Endothelial cell of umbilical vein (primary cell): ENCODE results near the gene TCF25. TPM values are rescaled to one million over a fixed set of nuclear protein-coding genes. Genes with fewer than 3 reads are reported as not detected.

Source experiments
- BruUV-seq: library from RNA; stranded (reverse); fragments of 400-500 nt; replicated peaks from 2 replicates; lab custom pipeline; 2021; lab: Mats Ljungman, UMichigan
- CTCF ChIA-PET: fragments of 300-600, 350-600 bp; sonication (Branson Sonifier 250); formaldehyde crosslinking; loops from one replicate; lab custom pipeline; 2021; ENCODE audit warnings: antibody characterized with exemption, inconsistent platforms; lab: Charles Lee
- POLR2A ChIA-PET: fragments of 300-600, 350-600 bp; sonication (Branson Sonifier 250); formaldehyde crosslinking; loops from one replicate; lab custom pipeline; 2021; ENCODE audit warnings: antibody characterized with exemption, inconsistent platforms; lab: Charles Lee
- DNase-seq: peaks from one replicate; pipeline ENCODE4 v3.0.0-alpha.2; 2011; ENCODE audit warnings: low read depth, low spot score
- FAIRE-seq: peaks from 2 replicates; lab custom pipeline; 2011; peaks lifted over from hg19 to GRCh38; lab: Jason Lieb, UNC
- H2AFZ ChIP-seq: 2 replicates; pipeline ENCODE4 v1.6.0; 2012; ENCODE audit warnings: low read depth, low read length, control low read depth, inconsistent platforms
- H3K27ac ChIP-seq: 2 replicates; pipeline ENCODE4 v1.5.1; 2011; ENCODE audit warnings: low read depth, mild to moderate bottlenecking, control low read depth, low read length, moderate library complexity; ENCODE audit not compliant: insufficient read depth
- H3K27me3 ChIP-seq, 2 experiments: 2 replicates each; pipeline versions ENCODE4 v1.6.0 to v1.6.1; 2011; ENCODE audit warnings: low read length in 2 of 2, mixed read lengths in 1 of 2; ENCODE audit not compliant: control insufficient read depth in 2 of 2, insufficient read depth in 2 of 2
- H3K36me3 ChIP-seq, 2 experiments: 2 replicates in 1 of 2; 3 replicates in 1 of 2; pipeline ENCODE4 v1.5.1; 2011; ENCODE audit warnings: low read length in 2 of 2, mild to moderate bottlenecking in 1 of 2, moderate library complexity in 1 of 2; ENCODE audit not compliant: control insufficient read depth in 2 of 2, insufficient read depth in 2 of 2; ENCODE audit errors: extremely low read depth in 1 of 2
- H3K4me1 ChIP-seq: 3 replicates; pipeline ENCODE4 v1.5.1; 2011; ENCODE audit warnings: mild to moderate bottlenecking, low read length; ENCODE audit not compliant: control insufficient read depth, insufficient read depth; ENCODE audit errors: extremely low read depth
- H3K4me2 ChIP-seq: 2 replicates; pipeline ENCODE4 v1.6.1; 2011; ENCODE audit warnings: low read length, control low read depth, mixed read lengths; ENCODE audit not compliant: insufficient read depth
- H3K4me3 ChIP-seq, 3 experiments: fragments of 200-600 bp in 1 of 3; sonication (generic), shearing (Covaris generic) in 1 of 3; replicated peaks in 1 of 3; 2 replicates each; pipeline ENCODE4 v1.5.1; 2011 to 2016; ENCODE audit warnings: control low read depth in 3 of 3, low read length in 3 of 3, mild to moderate bottlenecking in 2 of 3, inconsistent platforms in 1 of 3, low read depth in 1 of 3, moderate library complexity in 1 of 3; ENCODE audit not compliant: insufficient read depth in 1 of 3
- H3K79me2 ChIP-seq: 2 replicates; pipeline ENCODE4 v1.6.0; 2012; ENCODE audit warnings: low read length, inconsistent platforms; ENCODE audit not compliant: control insufficient read depth, insufficient read depth
- H3K9ac ChIP-seq: replicated peaks from 2 replicates; pipeline ENCODE3; 2011; ENCODE audit warnings: low read length, control low read depth; ENCODE audit not compliant: insufficient read depth; ENCODE audit errors: extremely low read depth
- H3K9me1 ChIP-seq: replicated peaks from 3 replicates; pipeline ENCODE4 v1.6.0; 2011; ENCODE audit warnings: mild to moderate bottlenecking, low read length; ENCODE audit not compliant: control insufficient read depth, insufficient read depth; ENCODE audit errors: extremely low read depth
- H3K9me3 ChIP-seq: replicated peaks from 2 replicates; pipeline ENCODE4 v1.5.1; 2012; ENCODE audit warnings: low read length, inconsistent platforms; ENCODE audit not compliant: control insufficient read depth, insufficient read depth
- H4K20me1 ChIP-seq: replicated peaks from 2 replicates; pipeline ENCODE3; 2011; ENCODE audit warnings: mild to moderate bottlenecking, low read length; ENCODE audit not compliant: control insufficient read depth, insufficient read depth; ENCODE audit errors: extremely low read depth
- EZH2 ChIP-seq: IDR thresholded peaks from 2 replicates; pipeline ENCODE4 v1.6.1; 2012; ENCODE audit warnings: borderline replicate concordance, low read depth, mild to moderate bottlenecking, moderate library complexity, low read length, inconsistent platforms; ENCODE audit not compliant: severe bottlenecking
- FOS ChIP-seq: IDR thresholded peaks from 2 replicates; pipeline ENCODE4 v1.6.1; 2011; ENCODE audit warnings: mild to moderate bottlenecking, low read length, moderate library complexity, borderline replicate concordance; ENCODE audit not compliant: insufficient read depth
- GATA2 ChIP-seq: IDR thresholded peaks from 2 replicates; pipeline ENCODE4 v1.7.0; 2011; ENCODE audit warnings: low read depth, mild to moderate bottlenecking, moderate library complexity, mixed read lengths, low read length; ENCODE audit not compliant: insufficient read length, insufficient read depth
- JUN ChIP-seq: IDR thresholded peaks from 2 replicates; pipeline ENCODE4 v1.6.1; 2011; ENCODE audit warnings: borderline replicate concordance, low read depth; ENCODE audit not compliant: insufficient read length, insufficient read depth
- MAX ChIP-seq: IDR thresholded peaks from 2 replicates; pipeline ENCODE4 v1.6.1; 2011; ENCODE audit not compliant: insufficient read depth, insufficient read length
- MYC ChIP-seq: IDR thresholded peaks from one replicate; pipeline ENCODE4 v1.6.1; 2011; ENCODE audit warnings: mild to moderate bottlenecking, low read depth, low read length
- POLR2A ChIP-seq: IDR thresholded peaks from 2 replicates; pipeline ENCODE4 v1.6.1; 2012; ENCODE audit warnings: low read depth, mild to moderate bottlenecking, control low read depth, low read length
- POLR2AphosphoS5 ChIP-seq: IDR thresholded peaks from 2 replicates; pipeline ENCODE4 v1.6.1; 2012; ENCODE audit warnings: low read depth, mild to moderate bottlenecking, control low read depth, low read length, moderate library complexity; ENCODE audit not compliant: insufficient read depth
- dilution Hi-C: fragments of 300-500 bp; cut with MboI; formaldehyde crosslinking; loops from one replicate; pipeline ENCODE4 v1.15.0; 2019; ENCODE audit warnings: low sequenced_read_pairs; ENCODE audit not compliant: extremely low pct_ligation_motif_present
- intact Hi-C: fragments of 100-400 bp; cut with micrococcal nuclease; formaldehyde crosslinking; loops from one replicate; pipeline ENCODE4 v1.10.0; 2022
- polyA plus RNA-seq, 4 experiments: library from polyadenylated mRNA; depleted of rRNA in 3 of 4; stranded (reverse) in 3 of 4; unstranded in 1 of 4; fragments of >200 nt; gene quantifications; 2 replicates each; pipeline versions ENCODE4 v1.2.1 to v1.2.3, GENCODE V29; 2011 to 2012; ENCODE audit warnings: missing spikeins in 1 of 4
- total RNA-seq: library from RNA; stranded (reverse); gene quantifications from 2 replicates; pipeline ENCODE4 v1.2.3, GENCODE V29; 2021
- TF ChIP-seq, protein P1 (sequence below), 2 donors: IDR thresholded peaks; 1 replicate in 1 of 2; 2 replicates in 1 of 2; pipeline ENCODE4 v1.5.1; 2011; ENCODE audit warnings: low read length in 2 of 2, mild to moderate bottlenecking in 2 of 2, moderate library complexity in 2 of 2, control low read depth in 1 of 2, inconsistent platforms in 1 of 2, low read depth in 1 of 2; ENCODE audit not compliant: insufficient read depth in 1 of 2; ENCODE audit errors: extremely low read depth in 1 of 2

TCF25 gene
- total and polyA plus RNA-seq, 2 donors (not counting 3 experiments of a cell fraction or from before 2014, with no cell fraction given) = 193 to 234 TPM

DNA sequence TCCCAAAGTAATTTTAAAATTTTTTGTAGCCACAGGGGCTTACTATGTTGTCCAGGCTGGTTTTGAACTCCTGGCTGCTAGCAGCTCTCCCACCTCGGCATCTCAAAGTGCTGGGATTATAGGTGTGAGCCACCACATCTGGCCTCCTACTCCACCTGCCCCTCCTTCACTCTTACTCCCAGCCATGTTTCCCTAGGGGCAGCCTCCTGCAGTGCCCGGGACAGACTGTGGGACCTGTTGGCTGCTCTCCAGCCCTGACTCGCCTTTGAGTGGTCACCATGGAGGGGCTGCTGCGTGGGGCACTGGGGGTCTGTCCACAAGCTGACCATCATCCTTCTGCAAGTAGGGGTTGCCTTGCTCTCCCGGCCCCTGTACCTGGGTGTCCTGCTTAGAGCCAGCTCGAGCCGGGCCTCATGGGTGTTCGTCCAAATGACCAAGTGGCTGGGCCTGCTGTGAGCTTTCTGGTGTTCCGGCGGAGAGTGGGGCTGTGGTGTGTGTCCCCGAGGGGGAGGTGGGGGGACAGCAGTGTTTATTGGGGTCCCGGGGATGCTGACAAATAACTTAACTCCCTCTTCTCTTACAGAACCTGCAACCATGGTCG, 28.6 kb upstream of the TCF25 start:
- Histone ChIP-seq H3K9me1 (no peaks in the 10 kb centered on the region), H4K20me1 (no peaks in the 10 kb centered on the region), H3K4me2 (no peak overlapping the region), H3K4me3 (no peak overlapping the region), H3K79me2 (no peaks in the 10 kb centered on the region), H3K27ac (no peak overlapping the region), H3K27me3 (no peaks in the 10 kb centered on the region), H3K36me3 (no peaks in the 10 kb centered on the region), H3K9me3 (no peaks in the 10 kb centered on the region), H3K9ac (no peak overlapping the region), H2AFZ (no peak overlapping the region), H3K4me1 (no peaks in the 10 kb centered on the region)
- FAIRE-seq (no peak), DNase-seq (no peak)
- TF ChIP-seq GATA2 (no peak), FOS (no peak), EZH2 (no peak), POLR2AphosphoS5 (no peak), MYC (no peak), MAX (no peak), POLR2A (no peak), JUN (no peak)
- TF ChIP-seq, protein P1, sequence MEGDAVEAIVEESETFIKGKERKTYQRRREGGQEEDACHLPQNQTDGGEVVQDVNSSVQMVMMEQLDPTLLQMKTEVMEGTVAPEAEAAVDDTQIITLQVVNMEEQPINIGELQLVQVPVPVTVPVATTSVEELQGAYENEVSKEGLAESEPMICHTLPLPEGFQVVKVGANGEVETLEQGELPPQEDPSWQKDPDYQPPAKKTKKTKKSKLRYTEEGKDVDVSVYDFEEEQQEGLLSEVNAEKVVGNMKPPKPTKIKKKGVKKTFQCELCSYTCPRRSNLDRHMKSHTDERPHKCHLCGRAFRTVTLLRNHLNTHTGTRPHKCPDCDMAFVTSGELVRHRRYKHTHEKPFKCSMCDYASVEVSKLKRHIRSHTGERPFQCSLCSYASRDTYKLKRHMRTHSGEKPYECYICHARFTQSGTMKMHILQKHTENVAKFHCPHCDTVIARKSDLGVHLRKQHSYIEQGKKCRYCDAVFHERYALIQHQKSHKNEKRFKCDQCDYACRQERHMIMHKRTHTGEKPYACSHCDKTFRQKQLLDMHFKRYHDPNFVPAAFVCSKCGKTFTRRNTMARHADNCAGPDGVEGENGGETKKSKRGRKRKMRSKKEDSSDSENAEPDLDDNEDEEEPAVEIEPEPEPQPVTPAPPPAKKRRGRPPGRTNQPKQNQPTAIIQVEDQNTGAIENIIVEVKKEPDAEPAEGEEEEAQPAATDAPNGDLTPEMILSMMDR (IDR thresholded peaks at IDR 0.05; ENCODE audit: extremely low read depth in 1 of 2, insufficient read depth in 1 of 2, low read depth in 1 of 2, low read length in 2 of 2) = no peak
- ChIA-PET CTCF (no interaction called here), POLR2A (interaction anchor here (0.7 kb wide), 1 partner anchor 28 kb away, joined by 3 read pairs; no protein-coding TSS in a partner anchor)
- dilution Hi-C loops = no loop called here
- no TSS peak for BruUV-seq
- intact Hi-C loops = no loop called here
